Mesothelial cell of epicardium (in vitro differentiated cells): ENCODE measurements around the gene COL27A1. TPM values are rescaled to one million over a fixed set of nuclear protein-coding genes. Genes with fewer than 3 reads are reported as not detected.

Experiments
- DNase-seq, 2 experiments: peaks; one replicate each; pipeline ENCODE4 v3.0.0; 2021; ENCODE audit warnings: low spot score in 2 of 2; ENCODE audit not compliant: unreplicated experiment in 2 of 2
- H3K27ac Mint-ChIP-seq: 2 replicates; pipeline ENCODE4 v1.8.0; 2021; ENCODE audit warnings: mixed read lengths
- H3K27me3 Mint-ChIP-seq: 2 replicates; pipeline ENCODE4 v1.8.0; 2021; ENCODE audit warnings: low read depth, mixed read lengths
- H3K36me3 Mint-ChIP-seq: 2 replicates; pipeline ENCODE4 v1.8.0; 2021; ENCODE audit warnings: mixed read lengths
- H3K4me1 Mint-ChIP-seq: 2 replicates; pipeline ENCODE4 v1.8.0; 2021; ENCODE audit warnings: mixed read lengths
- H3K4me3 Mint-ChIP-seq: 2 replicates; pipeline ENCODE4 v1.8.0; 2021; ENCODE audit warnings: mild to moderate bottlenecking, moderate library complexity, mixed read lengths
- H3K9me3 Mint-ChIP-seq: 2 replicates; pipeline ENCODE4 v1.8.0; 2021; ENCODE audit warnings: mixed read lengths
- total RNA-seq: library from RNA; stranded (reverse); gene quantifications from 3 replicates; pipeline ENCODE4 v1.2.1, GENCODE V29; 2021
- TF ChIP-seq, protein P1 (sequence below): fragments of 200-600 bp; sonication (generic); IDR thresholded peaks from one replicate; pipeline ENCODE4 v1.5.0; 2021; ENCODE audit warnings: antibody characterized with exemption; ENCODE audit not compliant: unreplicated experiment

COL27A1 gene
- total RNA-seq, 1 donor from 2014 or later: 138 TPM

DNA sequence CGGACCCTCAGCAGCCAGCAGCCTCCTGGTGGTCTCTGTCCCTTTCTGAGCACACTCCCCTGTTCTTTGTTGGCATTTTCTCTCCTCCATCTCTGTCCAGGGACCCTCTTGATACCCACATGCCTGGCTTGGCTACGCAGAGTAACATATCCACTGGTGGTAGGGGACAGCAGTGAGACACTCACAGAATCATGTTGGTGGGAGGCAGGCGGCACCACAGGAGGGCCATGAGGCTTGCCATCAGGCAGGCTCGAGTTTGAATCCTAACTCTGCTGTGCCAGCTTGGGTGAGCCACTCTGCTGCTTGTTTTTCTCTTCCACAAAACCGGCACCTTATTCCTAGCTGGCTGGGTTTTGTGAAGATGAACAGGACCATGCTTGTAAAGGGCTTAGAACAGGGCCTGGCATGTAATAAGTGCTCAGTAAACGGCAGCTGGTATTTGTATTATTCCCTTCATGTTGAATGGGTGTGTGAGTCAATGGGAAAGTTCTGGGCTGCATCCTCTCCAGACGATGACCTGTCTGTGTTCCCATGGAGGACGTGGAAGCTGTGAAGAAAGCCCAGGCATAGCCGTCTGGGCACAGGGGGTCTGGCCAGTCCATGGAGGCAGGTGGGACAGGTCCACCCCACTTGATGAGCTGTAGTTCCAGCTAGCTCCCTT lies 2.3 kb downstream of the COL27A1 start:
- no peaks in the 10 kb centered on the region for H3K9me3 Mint-ChIP-seq
- H3K4me1 Mint-ChIP-seq: peaks cover 30% of the 10 kb centered on the region
- H3K36me3 Mint-ChIP-seq: peaks cover 2% of the 10 kb centered on the region
- peak overlapping the region; percentile 72 for H3K27ac Mint-ChIP-seq
- peaks cover 14% of the 10 kb centered on the region for H3K27me3 Mint-ChIP-seq
- TF ChIP-seq, protein P1, sequence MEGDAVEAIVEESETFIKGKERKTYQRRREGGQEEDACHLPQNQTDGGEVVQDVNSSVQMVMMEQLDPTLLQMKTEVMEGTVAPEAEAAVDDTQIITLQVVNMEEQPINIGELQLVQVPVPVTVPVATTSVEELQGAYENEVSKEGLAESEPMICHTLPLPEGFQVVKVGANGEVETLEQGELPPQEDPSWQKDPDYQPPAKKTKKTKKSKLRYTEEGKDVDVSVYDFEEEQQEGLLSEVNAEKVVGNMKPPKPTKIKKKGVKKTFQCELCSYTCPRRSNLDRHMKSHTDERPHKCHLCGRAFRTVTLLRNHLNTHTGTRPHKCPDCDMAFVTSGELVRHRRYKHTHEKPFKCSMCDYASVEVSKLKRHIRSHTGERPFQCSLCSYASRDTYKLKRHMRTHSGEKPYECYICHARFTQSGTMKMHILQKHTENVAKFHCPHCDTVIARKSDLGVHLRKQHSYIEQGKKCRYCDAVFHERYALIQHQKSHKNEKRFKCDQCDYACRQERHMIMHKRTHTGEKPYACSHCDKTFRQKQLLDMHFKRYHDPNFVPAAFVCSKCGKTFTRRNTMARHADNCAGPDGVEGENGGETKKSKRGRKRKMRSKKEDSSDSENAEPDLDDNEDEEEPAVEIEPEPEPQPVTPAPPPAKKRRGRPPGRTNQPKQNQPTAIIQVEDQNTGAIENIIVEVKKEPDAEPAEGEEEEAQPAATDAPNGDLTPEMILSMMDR: no peak
- no peak for DNase-seq
- H3K4me3 Mint-ChIP-seq: peak overlapping the region; percentile 94

DNA sequence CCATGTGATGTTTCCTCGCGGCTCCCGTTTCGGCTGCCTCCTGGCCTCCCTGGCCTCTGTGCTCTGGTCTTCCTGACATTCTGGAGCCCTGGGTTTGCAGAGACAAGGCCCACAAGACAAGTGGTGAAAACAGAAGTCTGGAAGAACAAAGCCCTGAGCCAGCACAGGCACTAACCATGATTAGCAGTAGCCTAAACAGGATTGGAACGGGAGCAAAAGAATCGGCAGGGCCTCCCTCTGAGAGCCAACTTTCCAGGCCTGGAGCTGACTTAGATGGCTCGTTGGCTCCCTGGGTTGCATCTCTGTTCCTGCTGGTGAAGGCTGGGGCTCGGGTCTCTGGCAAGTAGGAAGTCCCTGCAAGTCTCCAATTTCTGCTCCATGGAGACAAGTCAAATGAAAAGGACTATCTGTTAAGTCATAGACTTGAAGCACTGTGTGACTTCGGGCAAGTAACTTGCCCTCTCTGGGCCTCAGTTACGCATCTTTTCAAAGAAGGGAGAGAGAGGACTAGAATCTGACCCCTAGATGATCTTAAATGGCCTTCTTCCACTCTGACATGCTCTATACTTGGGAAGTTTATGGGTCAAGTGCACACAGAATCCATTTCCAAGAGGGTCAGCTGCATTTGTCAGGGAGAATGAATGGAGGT lies 3.3 kb downstream of the COL27A1 start:
- Mint-ChIP-seq H3K4me3 (no peak overlapping the region), H3K4me1 (peaks cover 37% of the 10 kb centered on the region), H3K27ac (no peak overlapping the region)

DNA sequence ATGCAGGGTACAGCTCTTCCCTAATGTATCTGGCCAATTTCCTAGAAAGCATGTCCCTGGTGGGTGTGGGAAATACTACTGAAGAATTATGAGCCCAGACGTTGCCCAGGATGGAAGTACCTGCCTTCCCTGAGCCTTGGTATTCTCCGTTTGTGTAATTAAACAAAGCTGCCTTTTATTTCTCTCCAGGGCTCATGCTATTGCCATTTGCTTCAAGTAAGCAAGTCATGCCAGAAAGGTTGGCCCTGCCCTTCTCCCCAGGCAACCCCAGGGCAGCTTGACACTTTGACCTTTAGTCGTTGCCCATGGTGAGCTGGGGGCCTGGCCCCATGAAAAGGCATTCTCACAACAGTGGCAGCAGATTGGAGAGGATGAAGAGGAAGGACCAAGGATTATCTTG lies 4.4 kb downstream of the COL27A1 start:
- TF ChIP-seq, protein P1: no peak
- Mint-ChIP-seq H3K27ac (peak overlapping the region; percentile 62), H3K36me3 (peaks cover 2% of the 10 kb centered on the region), H3K9me3 (no peaks in the 10 kb centered on the region), H3K4me3 (no peak overlapping the region), H3K27me3 (peaks cover 6% of the 10 kb centered on the region), H3K4me1 (peaks cover 36% of the 10 kb centered on the region)
- DNase-seq: no peak

More for the DNA sequence above, 3.3 kb downstream of the COL27A1 start:
- no peaks in the 10 kb centered on the region for H3K9me3 Mint-ChIP-seq
- DNase-seq: no peak
- TF ChIP-seq, protein P1: no peak
- peaks cover 11% of the 10 kb centered on the region for H3K27me3 Mint-ChIP-seq
- H3K36me3 Mint-ChIP-seq: peaks cover 2% of the 10 kb centered on the region

DNA sequence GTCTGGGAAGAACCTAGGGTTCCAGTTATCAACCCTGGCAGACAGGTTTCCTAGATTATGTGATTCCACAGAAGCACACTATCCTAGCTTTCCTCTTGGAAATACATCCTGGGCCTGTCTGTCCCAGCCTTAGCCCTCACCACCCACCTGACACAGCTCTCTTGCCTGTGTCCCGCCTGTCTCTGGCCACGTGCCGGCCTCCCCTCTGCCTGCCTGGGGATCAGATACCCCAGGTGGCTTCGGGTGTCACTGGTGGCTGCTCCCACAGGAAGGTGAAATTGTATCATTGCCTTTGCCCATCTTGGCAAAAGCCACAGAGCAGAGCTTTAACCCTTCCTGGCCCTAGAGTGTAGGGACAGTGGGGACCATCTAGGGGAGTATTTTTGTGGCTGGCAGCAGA lies 6.2 kb downstream of the COL27A1 start:
- peaks cover 31% of the 10 kb centered on the region for H3K4me1 Mint-ChIP-seq
- peaks cover 2% of the 10 kb centered on the region for H3K36me3 Mint-ChIP-seq

DNA sequence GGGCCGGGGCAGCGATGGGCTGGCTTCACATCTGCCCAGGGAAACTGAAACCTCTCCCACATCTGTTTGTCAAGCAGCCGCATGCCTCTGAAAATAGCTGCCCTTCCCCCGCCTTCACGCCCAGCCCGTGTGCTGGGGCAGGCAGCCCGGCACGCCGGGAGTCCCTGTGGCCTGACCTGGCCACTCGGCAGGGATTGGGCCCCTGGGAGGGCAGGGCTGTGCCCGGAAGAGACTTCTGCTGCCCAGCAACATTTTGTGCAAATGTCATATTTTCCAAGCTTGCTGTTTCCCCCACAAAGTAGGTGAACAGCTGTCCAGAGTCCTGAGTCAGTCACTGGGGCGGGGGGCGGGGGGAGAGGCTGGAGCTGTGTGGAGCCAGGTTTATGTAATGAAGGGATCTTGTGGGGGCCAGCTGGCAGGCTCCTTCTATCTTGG lies 8.2 kb downstream of the COL27A1 start:
- Mint-ChIP-seq H3K27ac (no peak overlapping the region), H3K36me3 (peaks cover 8% of the 10 kb centered on the region), H3K9me3 (no peaks in the 10 kb centered on the region), H3K4me3 (no peak overlapping the region), H3K4me1 (peaks cover 22% of the 10 kb centered on the region), H3K27me3 (no peaks in the 10 kb centered on the region)
- TF ChIP-seq, protein P1: no peak
- DNase-seq: no peak

More for the DNA sequence above, 6.2 kb downstream of the COL27A1 start:
- Mint-ChIP-seq H3K4me3 (no peak overlapping the region), H3K27ac (no peak overlapping the region), H3K27me3 (no peaks in the 10 kb centered on the region), H3K9me3 (no peaks in the 10 kb centered on the region)
- no peak for DNase-seq
- TF ChIP-seq, protein P1: no peak
